ENCODE results near the gene SCCPDH. TPM values are rescaled to one million over a fixed set of nuclear protein-coding genes. Genes with fewer than 3 reads are reported as not detected.

Gene SCCPDH
- total and polyA plus RNA-seq, 8 donors = 28.3 to 45.0 (median 42.5) TPM

DNA sequence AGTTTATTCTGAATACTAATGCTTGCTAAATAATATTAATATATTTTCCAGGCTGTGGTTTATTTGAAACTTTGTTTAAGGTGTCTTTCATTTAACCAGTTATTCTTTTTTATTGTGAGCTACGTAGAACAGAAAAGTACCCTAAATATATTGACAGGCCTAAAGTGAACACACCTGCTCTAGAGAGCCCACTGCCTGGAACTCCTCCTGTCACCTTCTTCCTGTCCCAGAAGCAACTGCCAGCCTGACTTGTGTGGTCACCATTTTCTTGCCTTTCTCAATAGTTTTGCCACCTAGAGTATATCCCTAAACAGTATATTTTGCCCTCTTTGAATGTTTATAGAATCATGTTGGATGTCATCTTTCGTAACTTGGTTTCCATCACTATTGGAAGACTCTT lies 48.5 kb downstream of the SCCPDH start:
- intact Hi-C loops (cut with DNase I) = no loop called here
- Histone ChIP-seq H3K9me3 (no peaks in the 10 kb centered on the region), H3K4me1 (no peaks in the 10 kb centered on the region), H3K27me3 (no peaks in the 10 kb centered on the region), H3K27ac (no peak overlapping the region), H3K36me3 (peaks cover 0 to 36% of the 10 kb centered on the region in 2 donors), H3K4me3 (no peak overlapping the region)
- DNase-seq = no peak
- TF ChIP-seq, protein P1, sequence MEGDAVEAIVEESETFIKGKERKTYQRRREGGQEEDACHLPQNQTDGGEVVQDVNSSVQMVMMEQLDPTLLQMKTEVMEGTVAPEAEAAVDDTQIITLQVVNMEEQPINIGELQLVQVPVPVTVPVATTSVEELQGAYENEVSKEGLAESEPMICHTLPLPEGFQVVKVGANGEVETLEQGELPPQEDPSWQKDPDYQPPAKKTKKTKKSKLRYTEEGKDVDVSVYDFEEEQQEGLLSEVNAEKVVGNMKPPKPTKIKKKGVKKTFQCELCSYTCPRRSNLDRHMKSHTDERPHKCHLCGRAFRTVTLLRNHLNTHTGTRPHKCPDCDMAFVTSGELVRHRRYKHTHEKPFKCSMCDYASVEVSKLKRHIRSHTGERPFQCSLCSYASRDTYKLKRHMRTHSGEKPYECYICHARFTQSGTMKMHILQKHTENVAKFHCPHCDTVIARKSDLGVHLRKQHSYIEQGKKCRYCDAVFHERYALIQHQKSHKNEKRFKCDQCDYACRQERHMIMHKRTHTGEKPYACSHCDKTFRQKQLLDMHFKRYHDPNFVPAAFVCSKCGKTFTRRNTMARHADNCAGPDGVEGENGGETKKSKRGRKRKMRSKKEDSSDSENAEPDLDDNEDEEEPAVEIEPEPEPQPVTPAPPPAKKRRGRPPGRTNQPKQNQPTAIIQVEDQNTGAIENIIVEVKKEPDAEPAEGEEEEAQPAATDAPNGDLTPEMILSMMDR (IDR thresholded peaks at IDR 0.05) = no peak
- no peak for ATAC-seq

DNA sequence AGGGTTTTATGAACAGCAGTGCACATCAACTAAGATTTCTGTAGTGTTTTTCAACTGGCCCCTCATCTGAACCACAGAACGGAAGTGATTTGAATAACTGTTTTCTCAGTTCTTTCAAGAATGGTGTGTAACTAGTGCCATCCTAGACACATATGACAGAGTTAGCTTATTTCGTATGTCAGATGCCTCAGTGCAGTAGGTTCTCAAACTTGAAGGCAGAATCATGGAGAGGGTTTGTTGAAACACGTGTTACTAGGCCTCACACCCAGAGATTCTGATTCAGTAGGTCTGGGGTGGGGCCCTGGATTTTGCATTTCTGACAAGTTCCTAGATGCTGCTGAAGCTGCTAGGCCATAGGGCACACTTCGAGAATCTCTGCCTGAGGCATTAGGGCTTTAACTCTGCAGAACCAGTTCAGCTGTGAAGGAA lies 49.0 kb downstream of the SCCPDH start:
- intact Hi-C loops (cut with DNase I) = no loop called here
- no peak for ATAC-seq
- peaks cover 0 to 35% of the 10 kb centered on the region in 2 donors for H3K36me3 ChIP-seq
- no peak overlapping the region for H3K27ac ChIP-seq
- no peaks in the 10 kb centered on the region for H3K27me3 ChIP-seq
- no peaks in the 10 kb centered on the region for H3K9me3 ChIP-seq
- DNase-seq = no peak
- TF ChIP-seq, protein P1 (IDR thresholded peaks at IDR 0.05) = no peak
- H3K4me3 ChIP-seq = no peak overlapping the region
- no peaks in the 10 kb centered on the region for H3K4me1 ChIP-seq

DNA sequence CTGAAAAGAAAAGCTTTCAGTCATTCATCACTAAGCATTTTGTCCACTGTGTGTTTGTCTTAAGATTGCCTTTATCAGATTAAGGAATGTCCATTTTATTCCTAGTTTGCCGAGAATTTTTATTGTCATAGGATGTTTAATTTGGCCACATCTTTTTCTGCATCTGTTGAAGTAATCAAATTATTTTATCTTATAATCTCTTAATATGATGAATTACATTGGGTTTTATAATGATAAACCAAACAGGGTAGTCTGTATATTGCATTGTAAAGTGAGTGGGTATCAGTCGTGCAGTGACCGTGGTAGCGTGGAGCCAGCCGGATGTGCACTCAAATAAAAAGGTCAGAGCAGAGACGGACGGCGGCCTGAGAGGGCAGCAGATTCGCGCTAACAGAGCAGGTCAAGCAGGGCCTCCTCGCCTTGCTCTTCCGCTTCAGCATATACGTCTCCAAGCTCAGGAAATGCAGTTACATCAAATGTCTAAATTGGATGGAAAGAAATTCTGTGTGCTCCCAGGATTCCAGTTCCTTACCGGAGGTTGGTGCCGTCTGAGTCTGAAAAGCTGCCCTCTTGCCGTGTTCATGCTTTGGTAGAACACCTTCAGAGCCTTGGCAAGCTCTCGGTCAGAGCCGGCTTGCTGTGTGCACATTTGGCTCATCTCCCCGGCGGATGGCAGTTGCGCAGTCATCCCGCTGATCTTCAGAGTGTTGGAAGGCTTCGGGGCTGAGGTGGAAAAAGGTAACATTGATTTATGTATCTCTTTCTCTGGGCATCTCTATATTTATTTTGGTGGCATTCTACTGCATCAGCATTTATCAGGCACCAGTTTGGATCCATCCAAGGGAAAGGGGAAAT lies 51.5 kb downstream of the SCCPDH start:
- H3K4me1 ChIP-seq = no peaks in the 10 kb centered on the region
- ATAC-seq = no peak
- H3K9me3 ChIP-seq = no peaks in the 10 kb centered on the region
- intact Hi-C loops (cut with DNase I) = no loop called here
- peaks cover 0 to 21% of the 10 kb centered on the region in 2 donors for H3K36me3 ChIP-seq
- no peak overlapping the region for H3K27ac ChIP-seq
- H3K4me3 ChIP-seq = no peak overlapping the region
- TF ChIP-seq, protein P1 (IDR thresholded peaks at IDR 0.05) = no peak
- H3K27me3 ChIP-seq = no peaks in the 10 kb centered on the region
- DNase-seq = no peak

DNA sequence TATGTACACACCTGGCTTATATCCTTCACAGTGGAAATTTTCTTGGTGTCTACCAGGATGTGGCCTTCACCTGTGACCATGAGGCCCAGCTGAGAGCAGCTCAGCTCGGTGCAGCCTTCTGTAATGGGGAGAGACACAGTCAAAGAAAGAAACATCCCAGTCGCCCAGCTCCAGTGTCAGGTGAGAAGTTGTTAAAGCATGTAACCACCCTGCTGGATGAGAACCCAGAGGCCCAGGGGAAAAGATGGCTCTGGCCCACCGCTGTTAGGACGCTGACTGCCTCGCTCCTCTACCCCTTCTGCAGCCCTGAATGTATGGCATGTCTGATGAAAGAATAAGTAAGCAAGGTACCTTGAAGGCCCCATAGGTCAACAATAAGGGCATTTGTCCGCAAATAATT lies 52.7 kb downstream of the SCCPDH start:
- Histone ChIP-seq H3K4me3 (no peak overlapping the region), H3K36me3 (peaks cover 0 to 21% of the 10 kb centered on the region in 2 donors), H3K4me1 (no peaks in the 10 kb centered on the region), H3K9me3 (no peaks in the 10 kb centered on the region), H3K27ac (no peak overlapping the region), H3K27me3 (no peaks in the 10 kb centered on the region)
- intact Hi-C loops (cut with DNase I) = no loop called here
- TF ChIP-seq, protein P1 (IDR thresholded peaks at IDR 0.05) = no peak
- ATAC-seq (no peak), DNase-seq (no peak)

DNA sequence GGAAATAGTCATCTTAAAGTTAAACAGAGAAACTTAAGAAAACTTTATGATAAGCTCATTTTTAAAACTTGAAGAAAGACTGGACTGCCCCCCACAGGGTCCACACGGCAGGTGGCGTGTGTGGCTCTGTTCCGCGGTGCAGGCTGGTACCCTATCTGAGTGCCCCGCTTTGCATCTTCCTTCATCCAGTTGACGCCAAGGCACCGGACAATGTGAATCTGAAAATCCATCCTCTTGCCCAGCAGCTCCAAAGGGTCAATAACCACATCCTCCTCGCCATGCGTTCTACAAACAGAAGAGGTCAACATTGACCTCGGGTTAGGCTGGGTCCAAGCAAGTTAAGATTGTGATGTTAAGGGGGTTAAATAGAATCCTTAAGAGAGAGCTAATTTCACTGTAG lies 54.5 kb downstream of the SCCPDH start:
- Histone ChIP-seq H3K27me3 (no peaks in the 10 kb centered on the region), H3K4me1 (no peaks in the 10 kb centered on the region), H3K27ac (no peak overlapping the region), H3K4me3 (no peak overlapping the region), H3K36me3 (peaks cover 0 to 21% of the 10 kb centered on the region in 2 donors), H3K9me3 (no peaks in the 10 kb centered on the region)
- intact Hi-C loops (cut with DNase I) = no loop called here
- ATAC-seq (no peak), DNase-seq (no peak)
- TF ChIP-seq, protein P1 (IDR thresholded peaks at IDR 0.05) = no peak

Data from left lung (tissue), 10 donors.